ENCODE data around the gene CD36.

DNA sequence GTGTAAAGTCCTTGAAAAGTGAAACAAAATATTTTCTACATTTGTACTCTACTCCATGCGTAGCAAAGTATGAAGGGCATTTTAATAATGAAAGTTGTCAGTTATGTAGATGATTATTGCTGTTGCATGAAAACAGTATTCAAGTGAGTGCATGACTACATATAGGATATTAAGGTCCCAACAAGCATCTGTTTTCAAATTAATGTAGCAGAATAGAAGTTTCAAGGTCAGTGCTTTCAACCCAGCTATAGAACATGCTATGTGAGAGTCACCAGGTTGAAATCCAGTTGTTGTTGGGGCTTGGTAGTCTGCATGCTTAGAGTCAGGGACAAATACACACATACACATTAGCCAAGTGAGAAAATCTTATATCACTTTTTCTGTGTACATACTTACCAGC is 14.8 kb downstream of the CD36 start:
- TF ChIP-seq, protein P1, sequence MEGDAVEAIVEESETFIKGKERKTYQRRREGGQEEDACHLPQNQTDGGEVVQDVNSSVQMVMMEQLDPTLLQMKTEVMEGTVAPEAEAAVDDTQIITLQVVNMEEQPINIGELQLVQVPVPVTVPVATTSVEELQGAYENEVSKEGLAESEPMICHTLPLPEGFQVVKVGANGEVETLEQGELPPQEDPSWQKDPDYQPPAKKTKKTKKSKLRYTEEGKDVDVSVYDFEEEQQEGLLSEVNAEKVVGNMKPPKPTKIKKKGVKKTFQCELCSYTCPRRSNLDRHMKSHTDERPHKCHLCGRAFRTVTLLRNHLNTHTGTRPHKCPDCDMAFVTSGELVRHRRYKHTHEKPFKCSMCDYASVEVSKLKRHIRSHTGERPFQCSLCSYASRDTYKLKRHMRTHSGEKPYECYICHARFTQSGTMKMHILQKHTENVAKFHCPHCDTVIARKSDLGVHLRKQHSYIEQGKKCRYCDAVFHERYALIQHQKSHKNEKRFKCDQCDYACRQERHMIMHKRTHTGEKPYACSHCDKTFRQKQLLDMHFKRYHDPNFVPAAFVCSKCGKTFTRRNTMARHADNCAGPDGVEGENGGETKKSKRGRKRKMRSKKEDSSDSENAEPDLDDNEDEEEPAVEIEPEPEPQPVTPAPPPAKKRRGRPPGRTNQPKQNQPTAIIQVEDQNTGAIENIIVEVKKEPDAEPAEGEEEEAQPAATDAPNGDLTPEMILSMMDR (IDR thresholded peaks at IDR 0.05) = no peak
- no peak for TF ChIP-seq POLR2A (IDR thresholded peaks at IDR 0.05)

All from right lobe of liver (tissue), 4 donors.